HCT116 (cell line): ENCODE data around the gene TBC1D30.

ENCODE experiments used
- ATF3 ChIP-seq: IDR thresholded peaks from 2 replicates; pipeline ENCODE4 v1.6.1; 2012
- CTCF ChIP-seq, 3 experiments: fragments of 200-600 bp in 1 of 3; sonication (generic) in 1 of 3; IDR thresholded peaks in 2 of 3; conservative IDR thresholded peaks in 1 of 3; 2 replicates each; pipeline ENCODE4 v1.5.1; 2012 to 2017; ENCODE audit warnings: low read depth in 2 of 3, low read length in 2 of 3, antibody characterized with exemption in 1 of 3, borderline replicate concordance in 1 of 3, control low read depth in 1 of 3, mild to moderate bottlenecking in 1 of 3, mixed read lengths in 1 of 3, mixed run types in 1 of 3, moderate library complexity in 1 of 3; ENCODE audit not compliant: insufficient read depth in 1 of 3
- EZH2 ChIP-seq: fragments of 200-600 bp; sonication (generic); IDR thresholded peaks from 2 replicates; pipeline ENCODE4 v1.6.1; 2017; ENCODE audit warnings: antibody characterized with exemption, mixed run types
- EZH2phosphoT487 ChIP-seq: fragments of 200-600 bp; IDR thresholded peaks from 2 replicates; pipeline ENCODE4 v1.6.1; 2018; ENCODE audit warnings: antibody characterized with exemption, borderline replicate concordance
- FOSL1 ChIP-seq: IDR thresholded peaks from 2 replicates; pipeline ENCODE4 v1.6.1; 2012; ENCODE audit warnings: low read depth
- POLR2A ChIP-seq: IDR thresholded peaks from 2 replicates; pipeline ENCODE4 v1.7.0; 2011; ENCODE audit warnings: borderline replicate concordance; ENCODE audit not compliant: insufficient read depth, insufficient read length; ENCODE audit errors: extremely low read depth
- POLR2AphosphoS5 ChIP-seq: IDR thresholded peaks from 2 replicates; pipeline ENCODE4 v1.6.1; 2011; ENCODE audit warnings: mild to moderate bottlenecking, low read depth, low read length, moderate library complexity
- REST ChIP-seq: IDR thresholded peaks from 2 replicates; pipeline ENCODE4 v1.6.1; 2012; ENCODE audit warnings: low read depth
- SIN3A ChIP-seq: IDR thresholded peaks from 2 replicates; pipeline ENCODE4 v1.6.1; 2012; ENCODE audit warnings: low read depth
- YY1 ChIP-seq: IDR thresholded peaks from 2 replicates; pipeline ENCODE4 v1.6.1; 2011; ENCODE audit warnings: low read length, low read depth, moderate library complexity, mild to moderate bottlenecking; ENCODE audit not compliant: insufficient replicate concordance; ENCODE audit errors: extremely low read depth
- ZBTB33 ChIP-seq: IDR thresholded peaks from 2 replicates; pipeline ENCODE4 v1.6.1; 2011; ENCODE audit warnings: mild to moderate bottlenecking, low read length, moderate library complexity; ENCODE audit not compliant: insufficient replicate concordance; ENCODE audit errors: extremely low read depth
- ZFX ChIP-seq: fragments of 450-650 bp; IDR thresholded peaks from 2 replicates; pipeline ENCODE4 v1.6.1; 2017

GRCh38 chr12:64922853-64923252, 98.4 kb downstream of the TBC1D30 start:
- TF ChIP-seq CTCF (IDR thresholded peaks at IDR 0.05 in 2 of 3, conservative IDR thresholded peaks at IDR 0.05 in 1 of 3; ENCODE audit: borderline replicate concordance in 1 of 3, insufficient read depth in 1 of 3, low read depth in 2 of 3, low read length in 2 of 3): no peak
- TF ChIP-seq POLR2AphosphoS5: no peak
- no peak for TF ChIP-seq POLR2A
- TF ChIP-seq EZH2: no peak
- TF ChIP-seq ZBTB33: no peak
- no peak for TF ChIP-seq REST
- TF ChIP-seq SIN3A: no peak
- no peak for TF ChIP-seq EZH2phosphoT487
- TF ChIP-seq ZFX: no peak
- no peak for TF ChIP-seq YY1
- TF ChIP-seq ATF3: no peak
- TF ChIP-seq FOSL1: no peak
